MG63 (cell line): ENCODE results near the gene SF3B2. TPM values are rescaled to one million over a fixed set of nuclear protein-coding genes. Genes with fewer than 3 reads are reported as not detected.
"Not testable (repeated sequence)": the region's sequence is repeated elsewhere in the genome, so short reads cannot be mapped to it uniquely, and the experiment has no call there.

Experiments used
- DNase-seq: peaks from one replicate; pipeline ENCODE4 v3.0.0-alpha.2; 2020
- H3K27me3 ChIP-seq: fragments of 250-450 bp; sonication (Bioruptor Pico); 2 replicates; pipeline ENCODE4 v1.5.1; 2020; ENCODE audit warnings: mild to moderate bottlenecking, moderate library complexity
- H3K36me3 ChIP-seq: fragments of 250-450 bp; sonication (Bioruptor Pico); 2 replicates; pipeline ENCODE4 v1.5.1; 2020; ENCODE audit warnings: mild to moderate bottlenecking, moderate library complexity
- H3K4me3 ChIP-seq: fragments of 250-450 bp; sonication (Bioruptor Pico); 2 replicates; pipeline ENCODE4 v1.5.1; 2020; ENCODE audit warnings: mild to moderate bottlenecking, moderate library complexity
- H3K9me3 ChIP-seq: fragments of 250-450 bp; sonication (Bioruptor Pico); 2 replicates; pipeline ENCODE4 v1.5.1; 2020; ENCODE audit warnings: mild to moderate bottlenecking, moderate library complexity
- total RNA-seq: library from RNA; depleted of rRNA; stranded (reverse); fragments of >200 nt; shearing (Covaris generic); gene quantifications from 2 replicates; pipeline ENCODE4 v1.2.3, GENCODE V29; 2014; ENCODE audit warnings: low replicate concordance

The SF3B2 gene
- total RNA-seq, 1 experiment from 2014 or later, result 174 TPM

DNA sequence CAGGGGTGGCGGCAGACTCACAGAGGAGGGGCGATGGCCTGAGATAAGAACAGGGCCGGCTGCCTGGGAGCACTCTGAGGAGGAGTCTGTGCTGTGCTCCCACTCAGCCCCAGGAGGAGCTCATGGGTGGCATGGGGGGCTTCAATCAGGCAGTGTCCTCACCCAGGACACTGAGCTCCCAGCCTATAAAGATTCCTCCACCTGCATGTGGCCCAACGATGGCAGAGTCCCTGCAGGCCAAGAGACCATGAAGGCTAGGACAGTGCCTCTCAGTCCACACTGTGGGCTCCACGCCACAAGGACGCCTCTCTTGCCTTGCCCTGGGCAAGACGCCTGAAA is 38.4 kb upstream of the SF3B2 start:
- DNase-seq, result no peak
- Histone ChIP-seq H3K9me3 (no peaks in the 10 kb centered on the region), H3K36me3 (no peaks in the 10 kb centered on the region), H3K27me3 (no peaks in the 10 kb centered on the region), H3K4me3 (no peak overlapping the region)

DNA sequence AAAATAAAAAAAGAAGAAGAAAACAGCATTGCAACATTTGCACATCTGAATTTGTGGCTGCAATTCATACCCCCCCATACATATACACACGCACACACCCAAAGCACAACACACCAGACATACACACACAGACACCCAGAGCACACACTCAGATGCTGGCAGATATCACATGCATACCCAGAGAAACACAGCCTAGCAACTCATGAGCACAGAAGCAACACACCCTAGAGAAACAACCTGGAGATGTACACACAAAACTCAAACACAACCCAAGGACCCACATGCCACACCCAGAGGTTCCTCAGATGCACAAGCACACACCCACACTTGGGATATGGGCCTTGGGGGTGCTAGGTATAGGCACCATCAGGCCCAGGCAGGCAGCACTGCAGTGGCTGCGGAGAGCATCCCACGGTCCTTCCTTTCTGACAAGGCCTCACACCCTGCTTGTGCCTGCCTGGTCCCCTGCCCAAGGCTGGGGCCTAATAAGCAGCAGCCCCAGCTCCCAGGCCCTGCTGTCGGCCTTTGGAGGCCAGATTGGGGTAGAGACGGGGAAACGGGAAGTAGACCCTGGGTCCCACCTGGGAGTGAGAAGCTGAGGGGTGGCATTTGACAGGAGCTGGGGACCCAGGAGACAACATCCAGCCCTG is 37.2 kb upstream of the SF3B2 start:
- no peak for DNase-seq
- H3K9me3 ChIP-seq, result no peaks in the 10 kb centered on the region
- H3K4me3 ChIP-seq, result no peak overlapping the region; the same call in 1 of the 2 replicates
- H3K36me3 ChIP-seq, result no peaks in the 10 kb centered on the region
- no peaks in the 10 kb centered on the region for H3K27me3 ChIP-seq

DNA sequence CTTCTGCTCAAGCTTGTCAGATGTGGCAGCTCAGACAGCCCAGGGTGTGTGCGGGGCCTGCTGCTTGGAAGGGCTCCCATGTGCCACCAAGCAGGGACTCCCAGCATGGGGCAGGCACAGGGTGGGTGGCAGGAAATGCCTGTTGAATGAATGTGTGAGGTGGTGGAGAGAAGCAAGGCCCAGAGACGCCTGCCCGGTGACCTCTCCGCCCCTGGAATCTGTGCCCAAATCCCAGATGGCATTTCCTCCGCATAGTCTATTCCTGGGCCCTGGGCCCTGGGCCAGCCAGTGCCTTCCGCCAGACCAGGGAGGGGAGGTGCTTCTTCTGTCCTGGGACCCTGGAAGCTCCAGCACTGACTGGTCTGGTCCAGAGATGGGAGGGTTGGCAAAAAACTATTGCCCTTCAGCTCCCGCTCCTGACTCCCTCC is 36.7 kb upstream of the SF3B2 start:
- Histone ChIP-seq H3K36me3 (no peaks in the 10 kb centered on the region), H3K4me3 (peak overlapping the region; percentile 33), H3K27me3 (no peaks in the 10 kb centered on the region), H3K9me3 (no peaks in the 10 kb centered on the region)
- peak; percentile 98 for DNase-seq

DNA sequence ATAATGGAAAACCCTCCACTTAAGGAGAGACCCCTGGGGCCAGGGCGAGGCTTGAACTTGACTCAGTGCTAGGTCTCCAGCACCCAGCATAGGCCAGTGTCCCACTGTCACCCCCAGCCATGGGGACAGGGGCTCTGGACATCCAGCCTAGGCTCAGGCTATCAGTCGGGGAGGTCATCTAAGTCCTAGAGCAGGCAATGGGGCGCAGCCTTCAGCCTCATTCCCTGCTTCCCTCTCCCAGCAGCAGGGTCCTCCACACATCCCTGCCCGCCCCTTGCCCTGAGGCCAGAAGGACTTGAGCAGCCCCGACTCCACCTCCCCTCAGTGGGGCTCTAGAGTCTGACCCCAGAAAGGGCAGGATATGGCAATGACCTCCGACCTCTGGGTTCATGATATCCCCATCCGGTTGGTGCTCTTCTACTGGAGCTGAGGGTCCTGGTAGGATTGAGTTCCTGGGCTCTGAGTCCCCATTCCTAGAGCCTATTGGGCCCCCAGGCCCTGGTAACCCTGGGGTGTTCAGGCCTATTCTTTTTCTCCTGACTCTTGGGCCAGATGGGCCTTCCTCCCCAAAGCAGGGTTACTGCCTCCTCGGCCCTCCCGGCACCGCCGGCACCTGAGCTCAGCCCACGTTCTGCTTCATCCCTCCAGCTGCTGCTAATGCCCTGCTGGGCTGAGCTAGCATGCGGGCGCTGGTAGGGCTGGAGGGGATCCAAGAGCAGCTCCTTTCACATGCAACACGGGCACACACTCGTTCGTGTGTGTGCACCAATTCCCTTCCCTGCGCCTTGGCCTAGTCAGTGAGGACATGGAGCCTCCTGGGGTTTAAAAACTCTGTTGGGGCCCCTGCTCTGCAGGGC is 36.0 kb upstream of the SF3B2 start:
- H3K36me3 ChIP-seq, result no peaks in the 10 kb centered on the region
- peak; percentile 72 for DNase-seq
- no peaks in the 10 kb centered on the region for H3K27me3 ChIP-seq
- H3K9me3 ChIP-seq, result no peaks in the 10 kb centered on the region
- H3K4me3 ChIP-seq, result peak overlapping the region; percentile 33

DNA sequence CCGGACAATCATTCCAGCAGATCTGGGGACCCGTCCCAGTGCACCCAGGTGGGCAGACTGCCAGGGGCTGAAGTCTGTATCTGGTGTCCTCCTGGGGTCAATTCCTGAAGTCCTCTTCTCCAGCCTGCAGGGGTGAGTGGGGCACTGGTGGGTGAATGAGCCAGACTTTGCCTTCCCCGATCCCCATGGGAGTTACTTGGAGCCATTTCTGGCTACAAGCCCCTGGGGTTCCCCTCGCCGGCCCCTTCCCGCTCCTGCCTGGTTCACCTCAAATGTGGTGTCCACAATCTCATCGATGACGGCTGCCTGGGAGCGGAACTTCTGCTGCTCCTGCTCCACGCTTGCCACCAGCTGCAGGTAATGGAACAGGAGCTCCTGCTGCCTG is 35.4 kb upstream of the SF3B2 start:
- H3K9me3 ChIP-seq, result no peaks in the 10 kb centered on the region
- DNase-seq, result no peak
- H3K27me3 ChIP-seq, result no peaks in the 10 kb centered on the region
- H3K36me3 ChIP-seq, result no peaks in the 10 kb centered on the region
- no peak overlapping the region; the same call in 1 of the 2 replicates for H3K4me3 ChIP-seq

DNA sequence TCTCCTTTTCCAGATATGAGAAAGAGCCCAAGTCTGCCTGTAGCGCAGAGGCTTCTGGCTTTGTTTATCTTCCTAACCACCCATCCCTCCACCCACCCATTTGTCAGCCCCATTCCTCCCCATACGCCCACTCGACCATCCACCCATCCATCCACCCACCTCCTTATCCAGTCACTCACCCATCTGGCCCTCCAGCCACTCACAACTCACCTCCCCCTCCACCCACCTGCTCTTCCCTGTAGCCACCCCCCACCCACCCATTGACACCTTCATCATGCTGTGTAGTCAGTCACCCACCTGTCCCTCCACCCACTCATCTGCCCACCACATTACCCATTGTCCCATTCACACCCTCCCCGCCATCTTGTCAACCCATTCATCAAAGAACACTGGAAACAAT is 34.8 kb upstream of the SF3B2 start:
- Histone ChIP-seq H3K36me3 (no peaks in the 10 kb centered on the region), H3K9me3 (no peaks in the 10 kb centered on the region), H3K4me3 (no peak overlapping the region), H3K27me3 (no peaks in the 10 kb centered on the region)
- DNase-seq, result no peak

DNA sequence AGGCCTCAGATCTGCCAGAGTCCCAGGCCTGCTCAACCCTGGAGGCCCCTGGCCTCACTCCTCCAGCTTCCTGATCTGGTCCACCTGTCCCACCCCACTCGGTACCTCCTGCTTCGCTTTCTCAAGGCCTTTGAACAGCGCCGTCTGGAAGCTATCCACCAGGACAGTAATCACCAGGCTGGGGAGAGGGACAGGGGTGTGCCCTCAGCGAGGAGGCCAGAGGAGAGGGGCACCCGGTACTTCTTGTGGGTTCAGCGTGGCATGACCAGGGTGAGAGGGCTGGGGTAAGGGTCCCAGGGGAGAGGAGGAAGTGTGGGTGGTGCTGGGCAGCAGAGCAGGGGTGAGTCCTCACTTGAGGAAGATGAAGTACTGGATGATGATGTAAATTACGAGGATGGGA is 32.0 kb upstream of the SF3B2 start:
- no peaks in the 10 kb centered on the region for H3K36me3 ChIP-seq
- H3K4me3 ChIP-seq, result no peak overlapping the region
- no peak for DNase-seq
- H3K27me3 ChIP-seq, result no peaks in the 10 kb centered on the region
- H3K9me3 ChIP-seq, result no peaks in the 10 kb centered on the region

DNA sequence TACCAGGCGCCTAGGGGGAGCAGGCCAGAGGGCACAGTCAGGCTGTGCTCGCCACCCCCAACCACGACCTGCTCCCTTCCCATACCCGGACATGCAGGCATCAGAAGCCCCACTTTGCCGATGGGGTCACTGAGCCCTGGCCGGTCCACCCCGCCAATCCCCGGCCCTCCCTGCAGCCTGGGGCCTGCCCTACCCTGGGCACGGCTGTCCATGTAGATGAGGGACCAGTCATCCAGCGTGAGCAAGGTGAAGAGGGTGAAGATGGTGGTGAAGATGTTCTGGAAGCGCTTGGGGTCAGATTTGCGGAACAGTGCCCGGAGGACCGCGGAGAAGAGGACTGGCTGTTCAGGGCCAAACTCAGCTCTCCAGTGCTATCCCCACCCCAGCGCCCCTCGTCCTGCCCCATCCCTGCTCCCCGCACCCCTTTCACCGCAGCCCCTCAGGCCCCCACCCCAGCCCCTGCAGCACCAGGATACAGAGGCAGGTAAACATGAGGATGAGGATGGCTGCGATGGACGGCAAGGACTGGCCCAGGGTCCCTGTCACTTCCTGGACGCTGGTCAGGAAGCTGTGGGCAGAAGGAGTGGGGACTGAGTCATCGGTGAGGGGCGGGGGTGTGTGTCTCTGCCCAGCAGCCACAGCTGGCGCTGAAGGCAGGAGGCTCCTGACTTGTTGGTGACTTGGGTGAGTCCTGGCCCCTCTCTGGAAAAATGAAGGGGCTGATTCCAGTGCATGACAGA is 31.4 kb upstream of the SF3B2 start:
- peak; percentile 91 for DNase-seq
- H3K27me3 ChIP-seq, result no peaks in the 10 kb centered on the region
- H3K4me3 ChIP-seq, result no peak overlapping the region
- no peaks in the 10 kb centered on the region for H3K36me3 ChIP-seq
- no peaks in the 10 kb centered on the region for H3K9me3 ChIP-seq

DNA sequence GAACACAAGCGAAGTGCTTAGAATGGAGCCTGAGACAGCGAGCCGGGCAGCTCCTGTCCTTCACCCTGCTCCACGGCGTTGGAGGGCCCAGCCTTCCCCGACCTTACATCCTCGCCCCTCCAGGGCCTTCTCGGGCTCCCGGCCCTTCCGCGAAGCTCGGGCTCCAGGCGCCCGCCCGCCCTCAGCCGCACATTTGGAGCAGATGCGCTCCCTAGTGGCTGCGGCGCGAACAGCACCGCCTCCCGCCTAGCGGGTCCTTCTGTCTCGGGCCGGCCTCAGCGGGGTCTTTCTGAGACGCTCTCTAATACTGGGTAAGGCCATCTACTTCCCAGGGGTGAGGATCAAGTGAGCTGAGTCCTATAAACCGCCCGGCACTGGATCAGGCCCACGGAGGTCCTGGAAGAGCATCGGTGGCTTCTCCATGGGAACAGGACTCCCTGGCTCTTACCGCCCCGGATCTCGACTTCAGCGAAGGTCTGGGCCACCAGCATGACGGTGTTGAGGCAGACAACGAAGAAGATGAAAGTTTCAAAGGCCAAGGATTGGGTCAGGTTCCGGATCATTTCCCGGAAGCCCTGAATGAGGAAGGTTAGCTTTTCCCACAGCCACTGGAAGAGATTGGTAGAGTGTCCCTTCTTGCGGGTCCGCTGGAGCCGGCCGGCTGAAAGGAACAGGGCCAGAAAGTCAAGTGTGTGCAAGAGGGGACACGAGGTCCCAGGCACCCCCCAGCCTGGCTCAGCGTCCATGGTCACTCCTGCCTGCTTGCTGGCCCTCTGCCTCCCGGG is 29.6 kb upstream of the SF3B2 start:
- no peaks in the 10 kb centered on the region for H3K27me3 ChIP-seq
- peak overlapping the region; percentile 20; the same call in 1 of the 2 replicates for H3K4me3 ChIP-seq
- H3K36me3 ChIP-seq, result no peaks in the 10 kb centered on the region
- H3K9me3 ChIP-seq, result no peaks in the 10 kb centered on the region
- peak; percentile 72 for DNase-seq

DNA sequence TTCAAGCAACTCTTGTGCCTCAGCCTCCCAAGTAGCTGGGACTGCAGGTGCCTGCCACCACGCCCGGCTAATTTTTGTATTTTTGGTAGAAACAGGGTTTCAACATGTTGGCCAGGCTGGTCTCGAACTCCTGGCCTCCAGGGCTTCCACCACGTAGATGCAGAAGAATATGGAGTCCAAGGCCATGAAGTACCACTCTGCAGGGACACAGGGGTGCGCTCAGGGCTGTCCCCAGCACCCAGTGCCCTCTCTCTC is 29.1 kb upstream of the SF3B2 start:
- H3K4me3 ChIP-seq, H3K36me3 ChIP-seq, H3K27me3 ChIP-seq, H3K9me3 ChIP-seq, DNase-seq: not testable (repeated sequence)

DNA sequence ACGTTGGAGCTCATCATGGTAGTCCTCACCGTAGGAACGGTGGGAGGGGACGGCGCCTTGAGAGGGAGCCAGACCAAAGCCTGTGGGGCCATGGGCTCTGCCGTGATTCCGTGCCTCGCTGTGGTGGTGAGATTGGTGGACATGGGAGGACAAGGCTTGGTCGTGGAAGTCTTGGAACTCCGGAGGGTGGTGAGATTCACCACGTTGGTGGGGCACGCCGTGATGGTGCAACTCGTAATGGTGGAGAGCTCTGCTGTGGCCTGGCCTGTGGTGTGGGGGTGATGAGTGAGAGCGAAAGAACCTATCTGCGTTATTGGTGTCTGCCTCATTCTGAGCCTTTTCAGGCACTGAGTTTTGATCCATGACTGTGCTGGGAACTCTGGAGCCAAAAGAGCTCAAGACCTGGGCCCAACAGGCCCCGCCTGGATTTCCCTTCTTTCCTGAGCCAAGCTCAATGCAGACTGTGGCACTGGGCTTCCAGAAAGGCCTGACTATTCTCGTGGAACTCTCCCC is 26.1 kb upstream of the SF3B2 start, which contains the start of gene CATSPER1:
Gene CATSPER1 (minus strand): TSS at position 463 of the 513 bp plus-strand sequence. CDS start 100 bp downstream, at position 363.
- Histone ChIP-seq H3K4me3 (no peak within 1 kb of the TSS), H3K27me3 (no peaks in the 10 kb centered on the region), H3K9me3 (no peaks in the 10 kb centered on the region), H3K36me3 (no peaks in the 10 kb centered on the region)
- no peak for DNase-seq

DNA sequence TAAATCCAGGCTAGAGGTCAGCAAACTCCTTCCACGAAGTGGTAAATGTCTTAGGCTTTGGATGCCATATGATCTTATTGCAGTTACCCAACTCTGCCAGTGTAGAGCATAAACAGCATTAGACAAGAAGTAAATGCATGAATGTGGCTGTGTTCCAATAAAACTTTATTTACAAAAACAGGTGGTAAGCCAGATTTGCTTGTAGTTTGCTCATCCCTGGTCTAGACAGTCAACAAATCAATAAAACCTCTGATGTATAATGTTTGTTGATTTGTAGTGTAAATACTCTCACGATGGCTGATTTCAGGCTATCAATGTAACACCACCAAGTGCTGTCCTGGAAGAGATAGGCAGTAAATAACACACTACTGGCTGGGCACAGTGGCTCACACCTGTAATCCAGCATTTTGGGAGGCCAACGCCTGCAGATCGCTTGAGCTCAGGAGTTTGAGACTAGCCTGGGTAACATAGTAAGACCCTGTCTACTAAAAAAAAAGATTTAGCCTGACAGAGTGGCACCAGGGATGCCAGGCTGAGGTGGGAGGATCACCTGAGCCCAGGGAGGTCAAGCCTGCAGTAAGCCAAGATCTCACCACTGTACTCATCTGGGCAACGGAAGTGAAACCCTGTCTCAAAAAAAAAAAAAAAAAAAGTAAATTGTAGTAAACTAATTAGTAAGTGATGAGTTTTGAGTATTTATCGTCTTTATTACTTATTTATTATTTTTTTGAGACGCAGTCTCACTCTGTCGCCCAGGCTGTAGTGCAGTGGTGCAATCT is 19.0 kb upstream of the SF3B2 start:
- no peak for DNase-seq
- H3K27me3 ChIP-seq, result no peaks in the 10 kb centered on the region
- no peaks in the 10 kb centered on the region for H3K9me3 ChIP-seq

DNA sequence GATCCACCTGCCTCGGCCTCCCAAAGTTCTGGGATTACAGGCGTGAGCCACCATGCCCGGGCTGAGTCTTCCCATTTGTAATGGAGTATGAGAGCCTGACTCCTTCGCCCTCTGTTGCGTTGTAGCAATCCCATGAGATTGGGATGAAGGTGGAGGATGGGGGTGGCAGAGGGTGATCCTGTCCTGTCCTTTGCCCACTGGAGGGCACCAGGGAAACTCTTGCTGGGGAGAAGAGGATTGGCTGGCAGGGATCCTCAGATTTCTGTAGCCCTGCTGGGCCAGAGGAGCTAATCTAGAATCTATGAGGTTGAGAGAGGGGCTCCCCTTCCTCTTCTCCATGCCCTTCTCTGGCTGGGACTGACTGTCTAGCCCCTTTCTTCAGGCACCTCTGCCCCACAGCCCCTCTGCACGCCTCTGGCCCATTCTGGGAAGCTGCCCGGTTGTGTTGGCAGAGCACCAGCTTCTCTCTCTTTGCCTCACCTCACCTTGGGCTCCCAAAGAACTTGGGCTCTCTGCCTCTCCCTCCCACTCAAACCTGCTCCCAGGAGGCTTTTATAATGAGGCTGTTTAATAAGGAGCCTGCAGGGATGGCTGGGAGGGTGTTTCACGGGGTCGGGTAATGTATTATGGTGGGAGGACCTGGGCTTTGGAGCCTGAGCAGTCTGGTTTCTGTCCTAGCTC is 16.4 kb upstream of the SF3B2 start:
- no peak for DNase-seq
- no peaks in the 10 kb centered on the region for H3K9me3 ChIP-seq
- H3K4me3 ChIP-seq, result no peak overlapping the region
- no peaks in the 10 kb centered on the region for H3K27me3 ChIP-seq
- peaks cover 4% of the 10 kb centered on the region; the same call in 1 of the 2 replicates for H3K36me3 ChIP-seq

More for the DNA sequence above, 19.0 kb upstream of the SF3B2 start:
- H3K36me3 ChIP-seq, result peaks cover 4% of the 10 kb centered on the region; the same call in 1 of the 2 replicates
- no peak overlapping the region for H3K4me3 ChIP-seq

DNA sequence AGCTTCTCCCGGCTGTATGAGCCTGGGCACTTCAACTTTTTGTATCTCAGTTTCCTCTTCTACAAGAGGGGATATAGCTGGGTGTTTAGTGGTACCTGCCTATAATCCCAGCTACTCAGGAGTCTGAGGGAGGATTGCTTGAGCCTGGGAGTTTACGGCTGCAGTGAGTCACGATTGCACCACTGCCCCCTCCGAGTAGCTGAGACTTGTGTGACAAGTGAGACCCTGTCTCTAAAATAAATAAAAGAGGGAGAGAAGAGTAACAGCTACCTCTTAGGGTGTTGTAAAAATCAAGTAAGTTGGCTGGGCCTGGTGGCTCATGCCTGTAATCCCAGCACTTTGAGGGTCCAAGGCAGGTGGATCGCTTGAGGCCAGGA is 15.8 kb upstream of the SF3B2 start:
- no peak overlapping the region for H3K4me3 ChIP-seq
- DNase-seq, result no peak
- no peaks in the 10 kb centered on the region for H3K27me3 ChIP-seq
- H3K9me3 ChIP-seq, result no peaks in the 10 kb centered on the region
- H3K36me3 ChIP-seq, result peaks cover 3% of the 10 kb centered on the region; the same call in 1 of the 2 replicates

DNA sequence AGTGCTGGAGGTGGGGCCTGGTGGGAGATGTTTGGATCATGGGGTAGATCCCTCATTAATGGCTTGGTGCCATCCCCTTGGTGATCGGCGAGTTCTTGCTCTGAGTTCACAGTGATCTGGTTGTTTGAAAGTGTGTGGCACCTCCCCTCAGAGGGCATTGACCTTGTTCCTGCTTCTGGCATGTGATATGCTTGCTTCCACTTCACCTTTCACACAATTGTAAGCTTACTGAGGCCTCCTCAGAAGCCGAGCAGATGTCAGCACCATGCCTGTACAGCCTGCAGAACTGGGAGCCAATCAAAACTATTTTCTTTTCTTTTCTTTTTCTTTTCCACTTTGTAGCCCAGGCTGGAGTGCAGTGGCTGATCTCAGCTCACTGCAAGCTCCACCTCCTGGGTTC is 14.8 kb upstream of the SF3B2 start:
- Histone ChIP-seq H3K4me3 (no peak overlapping the region), H3K36me3 (no peaks in the 10 kb centered on the region), H3K27me3 (no peaks in the 10 kb centered on the region), H3K9me3 (no peaks in the 10 kb centered on the region)
- DNase-seq, result no peak
